Neutrophil (primary cell): ENCODE data around the gene DOC2B.
"Not testable (repeated sequence)": the region's sequence is repeated elsewhere in the genome, so short reads cannot be mapped to it uniquely, and the experiment has no call there.

Experiments
- H3K27ac ChIP-seq: fragments of 200-600 bp; sonication (generic); 2 replicates; pipeline ENCODE4 v1.5.1; 2016; ENCODE audit warnings: mild to moderate bottlenecking, moderate library complexity
- H3K27me3 ChIP-seq: fragments of 200-600 bp; sonication (generic); 2 replicates; pipeline ENCODE4 v1.6.0; 2016; ENCODE audit warnings: mild to moderate bottlenecking
- H3K36me3 ChIP-seq: fragments of 200-600 bp; sonication (generic); 2 replicates; pipeline ENCODE4 v1.5.1; 2017
- H3K4me1 ChIP-seq, 2 experiments: fragments of 200-600 bp in 1 of 2; sonication (generic) in 1 of 2; 1 replicate in 1 of 2; 2 replicates in 1 of 2; pipeline versions ENCODE4 v1.5.1 to v1.6.1; 2013 to 2016; ENCODE audit warnings: low read depth in 1 of 2, low read length in 1 of 2, mild to moderate bottlenecking in 1 of 2, moderate library complexity in 1 of 2; ENCODE audit not compliant: control insufficient read depth in 1 of 2, insufficient read depth in 1 of 2
- H3K4me3 ChIP-seq, 2 experiments: fragments of 200-600 bp in 1 of 2; sonication (generic) in 1 of 2; 1 replicate in 1 of 2; 2 replicates in 1 of 2; pipeline ENCODE4 v1.5.1; 2013 to 2016; ENCODE audit warnings: low read depth in 1 of 2, low read length in 1 of 2, mild to moderate bottlenecking in 1 of 2, moderate library complexity in 1 of 2
- H3K9me3 ChIP-seq: fragments of 200-600 bp; sonication (generic); 2 replicates; pipeline ENCODE4 v1.5.1; 2016
- TF ChIP-seq, protein P1 (sequence below): fragments of 200-600 bp; sonication (generic); IDR thresholded peaks from 2 replicates; pipeline ENCODE4 v1.5.1; 2016; ENCODE audit warnings: antibody characterized with exemption

DOC2B gene

DNA sequence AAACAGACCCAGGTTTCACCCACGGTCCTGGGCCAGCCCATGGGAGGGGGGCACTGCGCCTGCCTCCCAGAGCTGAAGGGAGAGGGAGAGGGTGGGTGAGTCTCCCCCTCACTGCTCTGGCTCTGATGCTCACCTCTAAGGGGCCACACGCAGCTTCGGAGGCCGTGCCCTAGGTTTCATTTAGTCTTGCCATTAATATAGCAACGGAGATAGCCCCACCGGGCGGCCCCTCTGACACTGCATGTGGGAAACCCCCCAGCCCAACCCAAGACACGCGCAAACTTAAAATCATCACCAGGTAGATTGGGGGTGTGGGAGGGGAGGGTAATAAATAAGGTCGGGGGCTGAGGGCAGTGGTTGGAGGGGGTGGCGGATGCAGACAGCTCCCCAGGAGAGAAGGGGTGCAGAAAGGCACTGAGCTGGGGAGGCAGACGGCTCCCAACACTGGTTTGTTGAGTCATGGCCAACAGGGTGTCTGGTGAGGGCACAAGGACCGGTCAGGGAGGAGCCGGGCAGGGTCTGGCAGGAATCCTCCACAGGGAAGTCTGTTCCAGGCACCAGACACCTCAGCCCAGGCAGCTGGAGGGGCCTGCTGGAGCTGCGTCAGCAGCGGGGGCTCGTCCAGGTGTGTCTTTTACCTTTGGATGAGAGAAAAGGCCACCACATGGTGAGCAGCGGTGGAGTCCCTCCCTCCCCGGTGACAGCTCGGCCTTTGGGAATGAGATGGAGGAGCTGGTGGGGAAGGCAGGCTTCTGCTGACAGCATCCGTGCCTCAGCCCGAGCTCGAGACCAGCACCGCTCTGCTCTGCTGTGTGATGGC, 32.0 kb upstream of the DOC2B start:
- no peak overlapping the region for H3K27ac ChIP-seq
- TF ChIP-seq, protein P1, sequence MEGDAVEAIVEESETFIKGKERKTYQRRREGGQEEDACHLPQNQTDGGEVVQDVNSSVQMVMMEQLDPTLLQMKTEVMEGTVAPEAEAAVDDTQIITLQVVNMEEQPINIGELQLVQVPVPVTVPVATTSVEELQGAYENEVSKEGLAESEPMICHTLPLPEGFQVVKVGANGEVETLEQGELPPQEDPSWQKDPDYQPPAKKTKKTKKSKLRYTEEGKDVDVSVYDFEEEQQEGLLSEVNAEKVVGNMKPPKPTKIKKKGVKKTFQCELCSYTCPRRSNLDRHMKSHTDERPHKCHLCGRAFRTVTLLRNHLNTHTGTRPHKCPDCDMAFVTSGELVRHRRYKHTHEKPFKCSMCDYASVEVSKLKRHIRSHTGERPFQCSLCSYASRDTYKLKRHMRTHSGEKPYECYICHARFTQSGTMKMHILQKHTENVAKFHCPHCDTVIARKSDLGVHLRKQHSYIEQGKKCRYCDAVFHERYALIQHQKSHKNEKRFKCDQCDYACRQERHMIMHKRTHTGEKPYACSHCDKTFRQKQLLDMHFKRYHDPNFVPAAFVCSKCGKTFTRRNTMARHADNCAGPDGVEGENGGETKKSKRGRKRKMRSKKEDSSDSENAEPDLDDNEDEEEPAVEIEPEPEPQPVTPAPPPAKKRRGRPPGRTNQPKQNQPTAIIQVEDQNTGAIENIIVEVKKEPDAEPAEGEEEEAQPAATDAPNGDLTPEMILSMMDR = no peak
- peaks cover 6% of the 10 kb centered on the region for H3K27me3 ChIP-seq
- H3K4me1 ChIP-seq = no peaks in the 10 kb centered on the region
- H3K4me3 ChIP-seq = no peak overlapping the region
- H3K9me3 ChIP-seq = no peaks in the 10 kb centered on the region
- peaks cover 29% of the 10 kb centered on the region for H3K36me3 ChIP-seq

DNA sequence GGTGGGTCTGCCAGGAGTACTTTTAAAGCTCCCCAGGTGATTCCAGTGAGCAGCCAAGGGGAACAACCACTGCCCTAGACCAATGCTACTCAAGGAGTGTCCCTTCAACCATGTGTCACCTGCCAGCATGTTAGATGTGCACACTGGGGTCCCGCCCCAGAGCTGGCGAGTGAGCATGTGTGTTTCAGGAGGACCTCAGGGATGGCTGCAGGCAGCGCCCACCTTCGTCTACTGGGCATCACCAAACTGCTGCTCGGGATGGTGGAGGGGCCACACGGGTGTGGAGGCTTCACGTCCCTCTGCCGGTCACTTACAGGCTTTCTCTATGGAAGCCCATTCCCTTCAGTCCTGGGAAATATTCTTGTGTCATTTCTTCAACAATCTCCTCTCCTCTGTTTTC, 29.0 kb upstream of the DOC2B start:
- TF ChIP-seq, protein P1 = no peak
- peaks cover 29% of the 10 kb centered on the region for H3K36me3 ChIP-seq
- H3K4me1 ChIP-seq = no peaks in the 10 kb centered on the region
- H3K4me3 ChIP-seq = no peak overlapping the region
- no peak overlapping the region for H3K27ac ChIP-seq
- H3K27me3 ChIP-seq = peaks cover 23% of the 10 kb centered on the region
- H3K9me3 ChIP-seq = no peaks in the 10 kb centered on the region

DNA sequence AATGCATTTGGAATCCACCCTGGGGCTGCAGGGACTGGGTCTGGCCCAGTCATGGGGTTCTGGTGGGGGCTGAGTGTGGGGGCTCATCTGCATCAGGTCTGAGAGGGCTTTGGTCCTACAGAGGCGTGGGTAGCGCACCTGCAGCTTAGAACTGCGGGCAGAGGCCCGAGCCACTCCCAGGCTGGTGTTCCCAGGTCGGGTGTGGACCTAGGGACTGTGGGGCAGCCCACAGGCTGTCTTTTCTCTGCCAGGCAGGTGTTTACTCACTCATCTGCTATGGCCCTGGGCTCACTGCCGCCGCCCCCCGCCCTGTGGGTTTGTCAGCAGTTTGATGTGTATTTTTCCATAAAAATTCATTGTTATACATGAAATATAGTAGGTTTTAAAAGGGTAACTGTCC, 27.0 kb upstream of the DOC2B start:
- Histone ChIP-seq H3K9me3 (no peaks in the 10 kb centered on the region), H3K27me3 (peaks cover 31% of the 10 kb centered on the region), H3K4me3 (no peak overlapping the region), H3K4me1 (no peaks in the 10 kb centered on the region), H3K27ac (no peak overlapping the region), H3K36me3 (peaks cover 19% of the 10 kb centered on the region)
- TF ChIP-seq, protein P1 = no peak

- no peaks in the 10 kb centered on the region for H3K4me1 ChIP-seq
- H3K27me3 ChIP-seq = peaks cover 31% of the 10 kb centered on the region
- no peaks in the 10 kb centered on the region for H3K9me3 ChIP-seq
- peaks cover 16% of the 10 kb centered on the region for H3K36me3 ChIP-seq
- no peak overlapping the region for H3K4me3 ChIP-seq
- H3K27ac ChIP-seq = no peak overlapping the region
- TF ChIP-seq, protein P1 = no peak
These were observed 26.3 kb upstream of the DOC2B start for GRCh38 chr17:207775-208174.

DNA sequence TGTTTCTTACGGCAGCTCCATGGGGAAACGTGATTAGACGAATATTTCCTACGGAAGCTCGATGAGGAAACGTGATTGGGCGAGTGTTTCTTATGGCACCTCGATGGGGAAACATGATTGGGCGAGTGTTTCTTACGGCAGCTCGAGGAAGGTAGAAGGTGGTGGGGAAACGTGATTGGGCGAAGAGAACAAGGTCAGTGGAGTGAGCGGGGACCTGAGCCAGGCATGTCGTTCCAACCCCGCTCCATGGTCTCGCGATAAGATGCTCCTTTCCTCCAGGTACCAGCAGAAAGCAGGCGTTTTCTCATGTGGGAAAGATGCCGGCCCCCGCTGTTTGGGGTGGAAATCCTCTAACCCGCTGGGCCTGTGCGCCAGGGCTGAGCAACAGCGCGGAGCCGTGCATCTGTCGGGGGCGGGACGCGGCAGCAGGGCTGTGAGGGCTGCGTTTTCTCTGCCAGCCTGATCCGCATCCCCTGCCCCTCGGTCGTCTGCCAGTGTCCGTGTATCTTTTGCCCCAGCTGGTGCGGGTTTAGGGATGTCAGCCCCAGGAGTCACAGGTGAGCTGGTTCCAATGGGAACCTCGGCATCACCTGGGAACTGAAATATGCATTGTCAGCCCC, 25.6 kb upstream of the DOC2B start:
- Histone ChIP-seq H3K9me3 (no peaks in the 10 kb centered on the region), H3K27ac (no peak overlapping the region), H3K27me3 (peaks cover 31% of the 10 kb centered on the region), H3K4me1 (no peaks in the 10 kb centered on the region), H3K36me3 (peaks cover 9% of the 10 kb centered on the region), H3K4me3 (no peak overlapping the region)
- TF ChIP-seq, protein P1 = no peak

GRCh38 chr17:206484-206883, 25.0 kb upstream of the DOC2B start:
- H3K4me3 ChIP-seq, H3K4me1 ChIP-seq, H3K36me3 ChIP-seq, H3K27ac ChIP-seq, H3K9me3 ChIP-seq: not testable (repeated sequence)
- H3K27me3 ChIP-seq = peaks cover 31% of the 10 kb centered on the region
